ENCODE results near the gene PRDX5.

PRDX5 gene

DNA sequence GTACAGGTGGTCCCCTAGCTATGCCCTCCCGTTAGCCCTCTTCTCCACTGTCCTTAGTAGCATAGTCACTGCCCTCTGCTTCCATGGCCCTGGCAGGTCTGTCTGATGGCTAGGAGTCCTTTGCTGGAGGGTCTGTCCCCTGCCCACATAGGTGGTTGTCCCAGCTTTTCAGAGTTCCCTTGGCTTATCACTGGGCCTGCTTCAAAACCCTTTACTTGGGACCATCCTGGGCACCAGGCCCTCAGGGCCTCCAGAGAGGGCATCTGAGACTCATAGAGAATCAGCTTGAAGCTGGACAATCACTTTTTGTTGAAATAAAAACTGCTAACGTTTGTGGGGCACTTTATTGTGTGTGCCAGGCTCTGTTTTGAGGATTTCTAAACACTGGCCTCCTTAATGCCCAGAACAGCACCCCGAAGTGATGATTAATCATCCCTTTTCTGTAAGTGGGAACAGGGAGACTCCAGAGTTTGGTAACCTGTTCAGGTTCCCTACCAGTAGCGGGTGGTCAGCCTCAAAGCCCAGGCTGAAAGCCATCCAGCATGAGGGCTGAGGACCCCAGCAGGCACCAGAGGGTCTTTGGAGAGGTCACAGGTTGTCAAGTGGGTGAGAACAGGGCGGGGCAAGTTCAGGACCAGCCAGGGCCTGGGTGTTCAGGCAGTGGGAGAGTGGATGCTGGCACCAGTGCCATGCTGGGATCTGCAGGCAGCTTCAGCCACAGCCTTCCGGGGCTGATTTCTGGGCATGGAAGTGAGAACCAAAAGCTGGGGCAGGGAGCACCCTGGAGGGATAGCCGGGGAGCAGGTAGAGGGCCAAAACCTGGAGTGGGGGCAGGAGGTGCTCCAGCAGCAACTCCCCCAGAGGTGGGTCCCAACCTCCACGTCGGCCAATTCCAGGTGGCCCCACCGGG, 27.3 kb upstream of the PRDX5 start:
- no peak for DNase-seq

DNA sequence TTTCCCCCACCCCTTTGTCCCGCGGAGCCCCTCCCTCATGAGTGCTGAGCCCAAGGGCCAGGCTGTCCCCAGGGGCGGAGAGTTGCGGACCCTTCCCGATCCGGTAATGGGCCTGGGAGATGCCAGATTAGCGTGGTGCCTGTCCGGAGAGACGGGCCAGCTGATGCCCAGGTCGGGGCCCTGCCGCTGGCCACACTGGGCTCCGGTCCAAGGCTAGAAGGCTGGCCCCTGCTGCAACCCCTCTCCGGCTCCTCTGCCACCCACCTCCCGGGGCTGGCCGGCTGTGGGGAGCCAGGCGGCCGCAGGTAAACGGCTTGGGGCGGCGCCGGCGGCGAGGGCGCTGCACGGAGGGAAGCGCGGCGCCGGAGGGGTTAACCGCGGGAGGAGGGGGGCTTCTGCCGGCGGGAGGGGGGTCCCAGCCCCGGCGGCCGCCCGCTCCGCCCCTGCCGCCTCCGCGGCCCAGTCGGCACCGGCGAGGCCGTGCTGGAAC, 26.6 kb upstream of the PRDX5 start, which contains the start of gene KCNK4:
KCNK4 (plus strand) TSS at position 41 of the 490 bp plus-strand sequence. CDS start 1,717 bp downstream, outside the sequence.
- DNase-seq = no peak

DNA sequence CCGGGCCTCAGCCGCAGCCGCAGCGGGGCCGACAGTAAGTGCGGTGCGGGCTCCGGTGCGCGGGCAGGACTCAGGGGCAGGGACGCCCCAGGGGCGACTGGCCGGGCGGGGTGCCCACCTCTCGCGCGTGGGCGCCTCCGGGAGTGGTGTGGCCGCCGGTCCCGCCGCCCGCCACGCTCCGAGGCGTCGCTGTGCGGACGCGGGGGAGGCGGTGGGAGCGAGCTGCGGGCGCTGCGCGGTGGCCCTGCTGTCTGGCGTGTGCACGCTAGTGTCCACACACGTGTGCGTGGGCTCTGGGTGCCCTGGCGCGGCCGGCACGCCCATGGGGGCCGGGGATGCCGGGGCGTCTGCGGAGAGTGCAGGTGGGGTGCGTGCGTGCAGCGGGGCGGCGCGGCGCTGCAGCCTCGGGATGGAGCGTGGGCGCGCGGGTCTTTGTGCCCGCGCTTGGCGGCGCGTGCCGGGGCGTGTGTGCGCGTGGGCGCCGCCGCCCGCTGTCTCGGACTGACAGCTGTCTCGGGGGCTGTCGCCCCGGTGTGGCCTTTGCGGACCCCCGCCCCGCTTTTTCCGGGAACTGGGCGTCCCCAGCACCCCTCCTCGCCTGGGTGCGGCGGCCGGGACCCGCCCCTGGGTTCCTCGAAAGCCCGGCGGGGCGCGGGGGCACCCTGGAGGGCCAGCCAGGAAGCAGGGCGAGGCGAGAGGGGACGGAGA, 26.0 kb upstream of the PRDX5 start:
- DNase-seq = no peak

DNA sequence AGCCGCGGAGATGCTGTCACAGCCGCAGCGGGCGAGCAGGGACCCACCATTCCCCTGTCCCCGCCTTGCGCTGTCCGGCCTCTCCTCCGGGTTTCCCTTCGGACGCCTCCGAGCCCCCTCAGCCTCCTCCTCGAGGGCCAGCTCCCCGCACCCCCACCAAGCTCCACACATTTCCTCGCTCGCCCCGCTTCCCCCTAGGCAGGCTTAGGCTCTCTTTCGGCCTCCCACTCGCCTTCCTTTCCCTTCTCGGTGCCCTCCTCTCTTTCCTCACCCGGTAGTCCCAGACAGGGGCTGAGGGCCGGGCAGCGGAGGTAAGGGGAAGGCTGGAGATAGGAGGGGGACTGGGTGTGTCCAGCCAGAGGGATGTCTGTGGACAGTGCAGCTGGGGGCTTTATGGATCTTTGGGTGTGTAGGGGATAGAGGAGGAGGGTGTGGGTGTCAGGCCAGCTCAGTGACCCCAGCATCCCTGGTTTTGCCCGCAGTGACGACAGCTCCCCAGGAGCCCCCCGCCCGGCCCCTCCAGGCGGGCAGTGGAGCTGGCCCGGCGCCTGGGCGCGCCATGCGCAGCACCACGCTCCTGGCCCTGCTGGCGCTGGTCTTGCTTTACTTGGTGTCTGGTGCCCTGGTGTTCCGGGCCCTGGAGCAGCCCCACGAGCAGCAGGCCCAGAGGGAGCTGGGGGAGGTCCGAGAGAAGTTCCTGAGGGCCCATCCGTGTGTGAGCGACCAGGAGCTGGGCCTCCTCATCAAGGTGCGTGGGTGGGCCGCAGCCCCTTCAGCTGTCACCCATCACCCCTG, 25.3 kb upstream of the PRDX5 start:
- no peak for DNase-seq

DNA sequence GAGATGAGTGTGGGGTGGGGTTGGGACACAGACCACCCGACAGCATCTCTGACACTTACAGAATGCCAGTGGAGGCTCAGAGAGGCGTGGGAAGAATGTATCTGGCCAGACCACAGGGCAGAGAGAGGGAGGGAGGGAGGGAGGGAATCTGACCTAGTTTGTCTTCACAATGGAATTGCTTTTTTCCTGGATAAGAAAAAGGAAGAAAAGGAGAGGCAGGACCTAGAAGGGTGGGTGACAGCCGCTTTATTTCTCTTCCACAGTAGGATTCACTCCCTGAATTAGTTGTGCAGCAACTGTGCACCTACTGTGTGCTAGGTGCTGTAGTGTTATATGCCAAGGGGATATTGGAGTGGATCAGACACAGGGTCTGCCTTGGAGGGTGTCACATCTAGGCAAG, 23.1 kb upstream of the PRDX5 start:
- no peak for DNase-seq

DNA sequence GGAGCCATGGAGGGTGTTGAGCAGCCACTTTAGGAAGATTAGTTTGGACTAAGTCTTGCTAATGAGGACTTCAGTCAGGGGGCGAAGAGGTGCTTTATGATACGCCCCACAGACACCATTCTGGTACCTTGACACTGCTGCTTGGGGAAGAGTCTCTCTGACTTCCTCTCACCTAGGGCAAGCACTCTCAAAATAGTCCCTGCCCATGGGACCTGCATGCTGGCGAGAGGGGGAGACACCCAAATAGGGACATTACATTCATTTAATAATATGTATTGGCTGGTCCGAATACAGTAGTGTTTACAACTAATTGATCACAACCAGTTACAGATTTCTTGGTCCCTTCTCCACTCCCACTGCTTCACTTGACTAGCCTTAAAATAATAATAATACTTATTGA, 22.2 kb upstream of the PRDX5 start:
- DNase-seq = no peak

DNA sequence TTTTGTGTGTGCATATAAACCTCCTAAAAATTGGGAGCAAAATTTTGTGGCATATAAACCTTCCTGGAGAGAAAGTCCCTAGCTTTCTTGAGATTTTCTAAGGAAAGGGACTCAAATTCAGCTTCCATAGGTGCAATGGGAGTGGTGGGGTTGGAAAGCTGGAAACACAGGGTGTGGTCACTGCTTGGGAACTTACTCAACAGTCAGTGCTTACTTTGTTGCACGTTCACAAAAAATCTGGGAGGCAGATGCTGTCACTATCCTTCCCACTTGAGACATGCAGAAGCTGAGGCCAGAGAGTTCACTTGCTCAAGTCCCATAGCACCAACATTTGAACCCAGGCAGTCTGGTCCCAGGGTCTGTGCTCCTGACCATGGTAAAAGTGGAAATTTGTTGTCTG, 21.7 kb upstream of the PRDX5 start:
- no peak for DNase-seq

DNA sequence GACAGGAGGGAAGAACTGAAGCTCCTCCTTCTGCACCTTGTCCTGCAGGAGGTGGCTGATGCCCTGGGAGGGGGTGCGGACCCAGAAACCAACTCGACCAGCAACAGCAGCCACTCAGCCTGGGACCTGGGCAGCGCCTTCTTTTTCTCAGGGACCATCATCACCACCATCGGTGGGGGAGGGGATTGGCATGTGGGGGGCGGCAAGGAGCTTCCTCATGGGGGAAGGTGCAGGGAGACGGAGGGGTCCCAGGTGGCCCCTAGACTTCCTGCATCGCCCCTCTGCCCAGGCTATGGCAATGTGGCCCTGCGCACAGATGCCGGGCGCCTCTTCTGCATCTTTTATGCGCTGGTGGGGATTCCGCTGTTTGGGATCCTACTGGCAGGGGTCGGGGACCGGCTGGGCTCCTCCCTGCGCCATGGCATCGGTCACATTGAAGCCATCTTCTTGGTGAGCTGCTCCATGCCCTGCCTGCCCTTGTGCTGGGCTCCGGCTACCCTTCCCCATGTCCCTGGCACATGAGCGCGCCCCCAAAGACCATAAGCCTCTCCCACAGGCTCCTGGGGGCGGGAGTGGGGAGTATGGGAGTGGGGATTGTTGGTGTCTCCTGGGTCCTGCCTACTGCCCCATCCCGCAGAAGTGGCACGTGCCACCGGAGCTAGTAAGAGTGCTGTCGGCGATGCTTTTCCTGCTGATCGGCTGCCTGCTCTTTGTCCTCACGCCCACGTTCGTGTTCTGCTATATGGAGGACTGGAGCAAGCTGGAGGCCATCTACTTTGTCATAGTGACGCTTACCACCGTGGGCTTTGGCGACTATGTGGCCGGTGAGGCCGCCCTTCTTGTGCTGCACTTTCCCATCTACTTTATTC, 20.9 kb upstream of the PRDX5 start:
- no peak for DNase-seq

DNA sequence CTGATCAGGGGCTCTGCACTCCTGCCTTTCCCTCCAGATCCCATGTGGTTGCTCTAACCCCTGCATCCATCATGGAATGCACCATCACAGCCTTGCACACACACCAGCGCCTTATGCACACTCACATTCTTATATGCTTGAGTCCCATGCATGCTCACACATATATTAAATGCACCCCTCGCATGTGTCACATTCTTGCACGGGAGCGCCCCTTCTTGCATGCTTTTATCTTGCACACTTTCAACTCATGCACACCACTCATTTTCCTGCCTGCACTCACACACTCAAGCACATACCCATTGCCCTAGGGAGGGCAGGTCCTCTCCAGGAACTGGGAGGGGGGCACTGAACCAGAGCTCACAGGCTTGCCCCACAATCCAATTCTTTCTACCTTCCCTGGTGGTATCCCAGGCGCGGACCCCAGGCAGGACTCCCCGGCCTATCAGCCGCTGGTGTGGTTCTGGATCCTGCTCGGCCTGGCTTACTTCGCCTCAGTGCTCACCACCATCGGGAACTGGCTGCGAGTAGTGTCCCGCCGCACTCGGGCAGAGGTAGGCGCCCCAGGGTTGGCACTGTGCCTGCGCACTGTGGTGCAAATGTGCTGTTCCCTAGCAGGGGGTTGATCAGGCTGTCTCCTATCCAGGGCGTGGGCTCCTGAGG, 20.1 kb upstream of the PRDX5 start:
- peak; percentile 62 for DNase-seq

DNA sequence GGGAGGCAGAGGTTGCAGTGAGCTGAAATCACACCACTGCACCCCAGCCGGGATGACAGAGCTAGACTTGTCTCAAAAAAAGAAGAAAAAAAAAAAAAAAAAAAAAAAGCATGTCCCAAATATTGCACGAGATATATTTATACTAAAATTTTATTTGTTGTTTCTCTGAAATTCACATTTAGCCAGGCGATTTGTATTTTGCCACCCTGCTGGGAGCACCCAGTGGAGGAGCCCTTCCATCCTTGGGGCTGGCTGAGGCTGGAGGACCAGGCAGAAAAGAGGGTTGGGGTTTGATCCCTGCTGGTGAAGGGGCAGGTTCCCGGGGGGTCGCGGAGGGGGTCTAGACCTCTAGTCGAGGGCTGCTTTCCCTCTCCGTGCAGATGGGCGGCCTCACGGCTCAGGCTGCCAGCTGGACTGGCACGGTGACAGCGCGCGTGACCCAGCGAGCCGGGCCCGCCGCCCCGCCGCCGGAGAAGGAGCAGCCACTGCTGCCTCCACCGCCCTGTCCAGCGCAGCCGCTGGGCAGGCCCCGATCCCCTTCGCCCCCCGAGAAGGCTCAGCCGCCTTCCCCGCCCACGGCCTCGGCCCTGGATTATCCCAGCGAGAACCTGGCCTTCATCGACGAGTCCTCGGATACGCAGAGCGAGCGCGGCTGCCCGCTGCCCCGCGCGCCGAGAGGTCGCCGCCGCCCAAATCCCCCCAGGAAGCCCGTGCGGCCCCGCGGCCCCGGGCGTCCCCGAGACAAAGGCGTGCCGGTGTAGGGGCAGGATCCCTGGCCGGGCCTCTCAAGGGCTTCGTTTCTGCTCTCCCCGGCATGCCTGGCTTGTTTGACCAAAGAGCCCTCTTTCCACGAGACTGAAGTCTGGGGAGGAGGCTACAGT, 18.7 kb upstream of the PRDX5 start:
- peak; percentile 48 for DNase-seq

DNA sequence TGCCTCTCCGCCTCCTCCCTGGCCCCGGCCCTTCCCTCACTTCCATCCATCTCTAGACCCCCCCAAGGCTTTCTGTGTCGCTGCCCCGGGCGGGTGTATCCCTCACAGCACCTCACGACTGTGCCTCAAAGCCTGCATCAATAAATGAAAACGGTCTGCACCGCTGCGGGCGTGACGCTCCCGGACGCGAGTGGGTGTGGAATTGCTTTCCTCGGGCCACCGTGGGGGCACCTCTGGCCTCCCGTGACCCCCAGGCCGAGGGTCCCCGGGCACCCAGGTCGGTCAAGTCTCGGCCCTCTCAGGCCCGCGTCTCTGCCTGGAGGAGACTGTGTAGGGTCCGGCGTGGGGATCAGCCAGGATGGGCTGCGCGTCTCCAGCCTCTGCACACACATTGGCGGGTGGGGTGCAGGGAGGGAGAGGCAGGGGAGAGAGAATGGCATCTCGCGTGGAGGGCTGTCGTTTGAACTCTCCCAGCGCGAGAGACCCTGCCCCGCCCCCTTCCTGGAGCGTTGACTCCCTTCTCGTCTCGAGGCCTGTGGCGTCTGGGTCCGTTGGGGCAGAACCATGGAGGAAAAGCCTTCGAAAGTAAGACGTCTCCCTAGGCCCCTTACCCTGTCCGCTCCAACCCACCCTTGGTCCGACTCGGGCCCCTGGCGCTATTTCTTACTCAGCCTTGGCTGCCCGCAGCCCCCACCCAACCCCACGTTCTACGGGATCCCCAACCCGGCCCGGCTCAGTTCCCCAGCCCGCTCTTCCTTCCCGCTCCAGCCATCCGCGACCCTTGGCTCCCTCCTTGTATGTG, 17.9 kb upstream of the PRDX5 start, which contains the start of gene CATSPERZ:
CATSPERZ (plus strand) TSS at position 512 of the 802 bp plus-strand sequence; CDS start at position 565, 53 bp downstream.
- no peak for DNase-seq

DNA sequence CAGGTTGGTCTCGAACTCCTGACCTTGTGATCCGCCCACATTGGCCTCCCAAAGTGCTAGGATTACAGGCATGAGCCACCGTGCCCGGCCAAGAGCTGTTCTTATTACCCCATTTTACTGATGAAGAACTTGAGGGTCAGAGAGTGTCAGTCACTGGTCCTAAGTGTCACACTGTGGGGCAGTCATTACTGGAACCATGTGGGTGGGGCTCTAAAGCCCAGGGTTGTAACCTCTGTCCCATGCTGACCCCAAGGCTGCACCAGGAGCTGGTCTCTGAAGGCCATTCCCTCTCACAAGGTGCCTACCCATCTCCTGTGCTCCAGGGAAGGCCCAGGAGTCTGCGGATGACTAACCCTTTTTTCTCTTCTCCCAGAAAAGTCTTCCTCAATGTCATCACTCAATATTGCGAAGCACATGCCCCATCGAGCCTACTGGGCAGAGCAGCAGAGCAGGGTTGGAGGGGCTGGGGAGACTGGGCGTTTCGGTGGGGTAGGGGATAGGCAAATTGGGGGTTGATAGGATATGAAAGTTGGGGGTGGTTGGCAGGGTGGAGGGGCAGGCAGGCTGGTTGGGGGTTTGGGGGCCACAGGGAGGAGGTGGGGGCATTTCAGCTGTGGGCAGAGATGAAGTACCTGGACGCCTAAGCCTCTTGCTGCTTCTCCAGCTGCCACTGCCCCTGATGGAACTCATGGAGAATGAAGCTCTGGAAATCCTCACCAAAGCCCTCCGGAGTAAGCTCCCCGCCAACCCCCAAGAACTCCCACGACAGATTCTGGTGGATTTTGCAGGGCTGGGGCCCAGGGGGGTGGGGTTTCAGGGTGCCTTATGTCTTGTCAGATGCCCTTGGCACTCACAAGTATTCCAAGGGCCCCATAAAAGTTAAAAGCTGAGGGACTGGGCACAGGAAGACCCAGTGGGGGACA, 14.6 kb upstream of the PRDX5 start:
- DNase-seq = no peak

DNA sequence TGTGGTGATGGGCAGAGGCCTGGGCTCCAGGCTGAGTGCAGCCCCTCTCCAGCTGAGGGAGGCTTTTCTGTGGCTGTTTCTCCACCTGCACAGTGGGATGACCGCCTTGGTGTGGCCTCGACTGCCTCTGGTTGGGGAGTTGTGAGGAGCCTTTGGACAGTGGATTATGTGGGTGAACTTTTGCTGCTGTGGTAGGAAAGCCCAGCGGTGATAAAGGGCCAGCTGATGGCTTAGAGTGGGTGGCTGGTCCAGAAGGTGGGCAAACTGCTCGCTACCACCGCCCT, 13.9 kb upstream of the PRDX5 start:
- DNase-seq = no peak

DNA sequence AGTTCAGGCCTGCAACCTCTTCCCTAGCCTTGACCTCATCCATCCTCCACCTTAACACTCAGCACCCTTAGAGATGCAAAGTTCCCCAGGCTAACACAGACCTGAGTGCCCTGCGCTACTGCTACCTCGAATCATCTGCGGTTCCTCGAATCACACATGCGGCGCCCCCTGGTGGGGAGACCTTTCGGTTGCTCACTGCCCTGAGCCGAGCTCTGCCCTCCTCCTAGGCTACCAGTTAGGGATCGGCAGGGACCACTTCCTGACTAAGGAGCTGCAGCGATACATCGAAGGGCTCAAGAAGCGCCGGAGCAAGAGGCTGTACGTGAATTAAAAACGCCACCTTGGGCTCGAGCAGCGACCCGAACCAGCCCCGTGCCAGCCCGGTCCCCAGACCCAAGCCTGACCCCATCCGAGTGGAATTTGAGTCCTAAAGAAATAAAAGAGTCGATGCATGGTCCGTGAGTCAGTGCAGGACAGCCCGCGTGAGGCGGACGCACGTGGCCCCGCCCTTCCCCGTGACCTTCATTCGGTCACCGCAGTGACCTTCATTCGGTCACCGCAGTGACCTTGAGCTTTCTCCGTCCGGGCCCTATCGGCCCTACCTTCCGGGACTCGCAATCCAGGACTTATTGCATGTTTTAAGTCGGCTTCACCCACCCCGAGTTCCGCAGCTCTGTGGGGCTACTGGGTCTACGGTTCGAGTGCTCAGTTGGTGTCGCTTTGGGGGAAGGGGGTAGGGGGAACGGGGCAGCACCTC, 13.4 kb upstream of the PRDX5 start:
- peak; percentile 98 for DNase-seq

DNA sequence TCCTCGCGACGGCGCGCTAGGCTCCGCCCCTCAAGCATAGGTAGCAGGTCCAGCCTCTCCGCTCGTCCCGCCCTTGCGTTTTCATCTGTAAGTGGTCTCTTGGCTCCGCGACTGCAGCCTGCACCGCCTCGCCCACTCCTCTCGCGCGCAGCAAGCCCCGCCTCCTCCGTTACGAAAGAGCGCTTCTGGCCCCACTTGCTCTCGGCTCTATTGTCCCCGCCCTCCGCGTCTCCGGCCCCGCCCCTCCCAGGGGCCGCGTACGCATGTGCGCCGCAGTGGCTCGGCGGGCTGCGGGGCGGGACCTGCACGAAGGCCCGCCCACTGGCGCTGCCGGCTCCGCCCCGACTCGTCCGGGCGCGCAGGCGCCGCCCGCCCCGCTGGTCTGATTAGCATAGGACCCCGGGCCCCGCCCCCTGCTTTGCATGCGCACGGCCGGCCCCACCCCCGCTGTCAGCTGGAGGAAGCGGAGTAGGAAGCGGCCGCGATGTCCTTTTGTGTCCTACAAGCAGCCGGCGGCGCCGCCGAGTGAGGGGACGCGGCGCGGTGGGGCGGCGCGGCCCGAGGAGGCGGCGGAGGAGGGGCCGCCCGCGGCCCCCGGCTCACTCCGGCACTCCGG, 12.7 kb upstream of the PRDX5 start, which contains the start of gene ESRRA:
ESRRA (plus strand) TSS at position 450 of the 616 bp plus-strand sequence. CDS start 1,656 bp downstream, outside the sequence.
- peak; percentile 100 for DNase-seq

DNA sequence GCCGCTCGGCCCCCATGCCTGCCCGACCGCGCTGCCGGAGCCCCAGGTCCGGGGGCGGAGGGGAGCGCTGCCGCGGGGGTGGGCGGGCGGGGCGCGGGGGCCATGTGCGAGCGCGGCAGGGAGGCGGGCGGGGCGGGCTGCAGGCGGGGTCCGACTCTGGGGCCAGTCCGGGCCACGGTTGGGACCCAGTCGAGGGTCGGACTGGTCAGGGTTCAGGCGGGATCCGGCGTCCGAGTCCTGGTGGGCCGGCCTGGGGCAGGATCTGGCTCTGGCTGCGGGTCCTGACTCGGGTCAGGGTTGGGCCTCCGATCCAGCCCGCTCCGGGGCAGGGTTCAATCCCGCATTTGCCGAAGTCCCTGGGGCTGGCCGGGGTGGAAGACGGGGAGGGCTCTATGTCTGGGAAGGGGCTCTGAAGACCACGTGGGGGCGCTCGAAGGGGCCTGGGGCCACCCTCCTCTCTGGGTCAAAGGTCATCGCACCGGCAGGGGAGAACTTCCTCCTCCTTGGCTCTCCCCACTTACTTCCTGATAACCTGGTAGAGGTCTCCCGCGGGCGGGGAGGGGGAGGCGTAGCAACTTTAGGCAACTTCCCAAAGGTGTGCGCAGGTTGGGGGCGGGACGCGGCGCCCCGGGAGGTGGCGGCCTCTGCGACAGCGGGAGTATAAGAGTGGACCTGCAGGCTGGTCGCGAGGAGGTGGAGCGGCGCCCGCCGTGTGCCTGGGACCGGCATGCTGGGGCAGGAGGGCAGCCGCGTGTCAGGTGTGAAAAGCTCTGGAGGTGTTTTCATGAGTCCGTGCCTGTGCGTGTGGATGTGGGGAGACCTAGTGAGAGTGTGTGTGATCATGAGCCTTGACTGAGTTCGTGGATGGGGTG, 12.0 kb upstream of the PRDX5 start:
- peak; percentile 91 for DNase-seq

Measured in hematopoietic multipotent progenitor cell treated with erythropoietin and hydrocortisone succinate and interleukin-3 and kit ligand, for 4 days (in vitro differentiated cells).